Lung (tissue), 16 donors: ENCODE measurements around the gene SELENOM. TPM values are rescaled to one million over a fixed set of nuclear protein-coding genes. Genes with fewer than 3 reads are reported as not detected.

Experiments
- ATAC-seq: fragments of 200-7000 bp; cut with Tn5 transposase; one replicate; pipeline ENCODE4 v1.9.1; 2020; ENCODE audit warnings: moderate number of reproducible peaks; ENCODE audit not compliant: insufficient read depth, low FRiP score
- DNase-seq, 3 donors: peaks; one replicate each; pipeline ENCODE4 v3.0.0-alpha.2; 2013 to 2017
- H3K27ac ChIP-seq, 2 donors: one replicate each; pipeline ENCODE4 v1.5.1; 2013; ENCODE audit warnings: mild to moderate bottlenecking in 2 of 2, moderate library complexity in 2 of 2, control low read depth in 1 of 2, inconsistent platforms in 1 of 2, low read depth in 1 of 2, low read length in 1 of 2
- H3K27me3 ChIP-seq, 3 donors: one replicate each; pipeline ENCODE4 v1.5.1; 2013; ENCODE audit warnings: low read length in 2 of 3; ENCODE audit not compliant: control insufficient read depth in 3 of 3, insufficient read depth in 3 of 3
- H3K36me3 ChIP-seq, 4 donors: one replicate each; pipeline ENCODE4 v1.5.1; 2013; ENCODE audit warnings: low read length in 4 of 4, mild to moderate bottlenecking in 1 of 4, moderate library complexity in 1 of 4; ENCODE audit not compliant: control insufficient read depth in 4 of 4, insufficient read depth in 4 of 4
- H3K4me1 ChIP-seq, 5 donors: one replicate each; pipeline ENCODE4 v1.5.1; 2013; ENCODE audit warnings: low read length in 5 of 5, mild to moderate bottlenecking in 2 of 5, moderate library complexity in 1 of 5; ENCODE audit not compliant: control insufficient read depth in 5 of 5, insufficient read depth in 5 of 5
- H3K4me3 ChIP-seq: one replicate; pipeline ENCODE4 v1.5.1; 2013; ENCODE audit warnings: mild to moderate bottlenecking, control low read depth, moderate library complexity
- H3K9ac ChIP-seq, 2 donors: one replicate each; pipeline ENCODE4 v1.5.1; 2013; ENCODE audit warnings: low read length in 2 of 2, control low read depth in 1 of 2; ENCODE audit not compliant: insufficient read depth in 1 of 2
- H3K9me3 ChIP-seq, 4 donors: one replicate each; pipeline ENCODE4 v1.5.1; 2013; ENCODE audit warnings: low read length in 3 of 4, mild to moderate bottlenecking in 1 of 4, moderate library complexity in 1 of 4; ENCODE audit not compliant: control insufficient read depth in 4 of 4, insufficient read depth in 3 of 4
- WGBS, 2 donors: extraction: QIAGEN DNeasy Blood & Tissue Kit; methylation state at CpG; one replicate each; pipeline ENCODE4 v1.1.7; 2013; 5-methylcytosine and 5-hydroxymethylcytosine counted together
- long read RNA-seq, 5 donors: transcript quantifications; one replicate each; lab custom pipeline, GENCODE V29; 2026
- polyA plus RNA-seq, 2 donors: library from polyadenylated mRNA; stranded (reverse); fragments of 200-250 nt; gene quantifications; one replicate each; pipeline ENCODE4 v1.2.1, GENCODE V29; 2013
- total RNA-seq, 2 donors: library from RNA; depleted of rRNA in 1 of 2; stranded (reverse); fragments of >200 nt in 1 of 2; gene quantifications; one replicate each; pipeline ENCODE4 v1.2.1, GENCODE V29; 2014 to 2021
- TF ChIP-seq, protein P1 (sequence below): IDR thresholded peaks from 2 replicates; pipeline ENCODE4 v1.5.1; 2012; ENCODE audit warnings: mild to moderate bottlenecking; ENCODE audit errors: control extremely low read depth, extremely low read depth
- donor health status: control.
- donor health status: control.
- donor health status: Bipolar disorder and iron deficiency.
- donor health status: healthy.
- donor health status: DM: yes; HTN: yes; CAD: no.

Gene SELENOM, protein sequence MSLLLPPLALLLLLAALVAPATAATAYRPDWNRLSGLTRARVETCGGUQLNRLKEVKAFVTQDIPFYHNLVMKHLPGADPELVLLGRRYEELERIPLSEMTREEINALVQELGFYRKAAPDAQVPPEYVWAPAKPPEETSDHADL
- total RNA-seq: 100 to 1,000 TPM in 1 of 2 donors, 10 to 100 TPM in 1; 26.6 to 156 TPM
- polyA plus RNA-seq: 100 to 1,000 TPM; 138 to 159 TPM
- long read RNA-seq, donor 1, transcript SELENOM-201 (5 exons, 694 nt): major isoform, 21 of 22 reads
- long read RNA-seq, donor 1, partial matches to known transcripts: 0 of 22 reads
- long read RNA-seq, donor 1, other reads (novel, unspliced or antisense): 0 of 22 reads
- long read RNA-seq, donor 2, transcript SELENOM-201 (5 exons, 694 nt): major isoform, 8 of 11 reads
- long read RNA-seq, donor 2, partial matches to known transcripts: 0 of 11 reads
- long read RNA-seq, donor 2, other reads (novel, unspliced or antisense): 0 of 11 reads
- long read RNA-seq, donor 3, transcript SELENOM-201 (5 exons, 694 nt): major isoform, 6 of 6 reads
- long read RNA-seq, donor 3, partial matches to known transcripts: 0 of 6 reads
- long read RNA-seq, donor 3, other reads (novel, unspliced or antisense): 0 of 6 reads
- long read RNA-seq, donor 4, transcript SELENOM-201 (5 exons, 694 nt): major isoform, 7 of 7 reads
- long read RNA-seq, donor 4, partial matches to known transcripts: 0 of 7 reads
- long read RNA-seq, donor 4, other reads (novel, unspliced or antisense): 0 of 7 reads
- long read RNA-seq, donor 5, transcript SELENOM-201 (5 exons, 694 nt): major isoform, 15 of 17 reads
- long read RNA-seq, donor 5, partial matches to known transcripts: 0 of 17 reads
- long read RNA-seq, donor 5, other reads (novel, unspliced or antisense): 0 of 17 reads

DNA sequence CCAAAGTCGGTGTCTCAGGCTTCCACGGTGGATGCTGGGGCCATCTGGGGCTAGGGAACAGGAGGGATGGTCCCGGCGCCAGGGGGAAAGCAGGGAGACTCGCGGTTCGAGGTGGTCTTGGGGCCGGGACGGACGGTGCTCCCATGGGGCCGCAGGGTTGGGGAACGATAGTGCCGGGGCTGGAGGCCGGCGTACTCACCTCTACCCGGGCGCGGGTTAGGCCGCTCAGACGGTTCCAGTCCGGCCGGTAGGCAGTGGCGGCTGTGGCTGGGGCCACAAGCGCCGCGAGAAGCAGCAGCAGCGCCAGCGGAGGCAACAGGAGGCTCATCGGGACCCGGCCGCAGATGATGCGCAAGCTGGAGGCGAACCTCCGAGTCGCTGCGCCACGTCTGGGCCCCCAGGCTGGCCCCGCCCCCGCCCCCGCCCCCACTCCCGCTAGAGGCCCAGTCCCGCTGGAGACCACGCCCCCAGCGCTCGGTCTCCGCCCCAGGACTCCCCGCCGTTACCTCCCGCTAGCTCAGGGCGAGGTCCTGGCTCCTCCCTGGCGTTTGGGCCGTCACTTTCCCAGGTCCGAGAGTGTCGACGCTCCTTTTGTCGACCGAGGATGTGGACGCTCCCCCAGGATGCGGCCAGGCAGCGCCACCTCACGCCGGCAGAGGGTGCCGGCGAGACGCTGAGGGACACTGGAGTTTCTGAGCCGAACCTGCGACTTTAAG is at the start of gene SELENOM:
SELENOM (minus strand) TSS at position 391 of the 716 bp plus-strand sequence; CDS start at position 328, 63 bp downstream.
- ATAC-seq (peak; percentile 97), DNase-seq (peak; percentile 95 to 98 (median 97))
- Histone ChIP-seq H3K27ac (peak within 1 kb of the TSS; percentile 85 to 94), H3K4me3 (peak within 1 kb of the TSS; percentile 69), H3K36me3 (peaks cover 0 to 8% (median 1%) of the 10 kb centered on the region in 4 donors), H3K9me3 (no peaks in the 10 kb centered on the region), H3K4me1 (peaks cover 0 to 11% (median 2%) of the 10 kb centered on the region in 5 donors), H3K9ac (peak within 1 kb of the TSS in 1 of 2 donors; percentile 84), H3K27me3 (no peaks in the 10 kb centered on the region)
- TF ChIP-seq, protein P1, sequence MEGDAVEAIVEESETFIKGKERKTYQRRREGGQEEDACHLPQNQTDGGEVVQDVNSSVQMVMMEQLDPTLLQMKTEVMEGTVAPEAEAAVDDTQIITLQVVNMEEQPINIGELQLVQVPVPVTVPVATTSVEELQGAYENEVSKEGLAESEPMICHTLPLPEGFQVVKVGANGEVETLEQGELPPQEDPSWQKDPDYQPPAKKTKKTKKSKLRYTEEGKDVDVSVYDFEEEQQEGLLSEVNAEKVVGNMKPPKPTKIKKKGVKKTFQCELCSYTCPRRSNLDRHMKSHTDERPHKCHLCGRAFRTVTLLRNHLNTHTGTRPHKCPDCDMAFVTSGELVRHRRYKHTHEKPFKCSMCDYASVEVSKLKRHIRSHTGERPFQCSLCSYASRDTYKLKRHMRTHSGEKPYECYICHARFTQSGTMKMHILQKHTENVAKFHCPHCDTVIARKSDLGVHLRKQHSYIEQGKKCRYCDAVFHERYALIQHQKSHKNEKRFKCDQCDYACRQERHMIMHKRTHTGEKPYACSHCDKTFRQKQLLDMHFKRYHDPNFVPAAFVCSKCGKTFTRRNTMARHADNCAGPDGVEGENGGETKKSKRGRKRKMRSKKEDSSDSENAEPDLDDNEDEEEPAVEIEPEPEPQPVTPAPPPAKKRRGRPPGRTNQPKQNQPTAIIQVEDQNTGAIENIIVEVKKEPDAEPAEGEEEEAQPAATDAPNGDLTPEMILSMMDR: peak; percentile 76
- WGBS, 2 donors: 5 to 7% methylated on average over 31 to 67 of the region's 67 CpGs

DNA sequence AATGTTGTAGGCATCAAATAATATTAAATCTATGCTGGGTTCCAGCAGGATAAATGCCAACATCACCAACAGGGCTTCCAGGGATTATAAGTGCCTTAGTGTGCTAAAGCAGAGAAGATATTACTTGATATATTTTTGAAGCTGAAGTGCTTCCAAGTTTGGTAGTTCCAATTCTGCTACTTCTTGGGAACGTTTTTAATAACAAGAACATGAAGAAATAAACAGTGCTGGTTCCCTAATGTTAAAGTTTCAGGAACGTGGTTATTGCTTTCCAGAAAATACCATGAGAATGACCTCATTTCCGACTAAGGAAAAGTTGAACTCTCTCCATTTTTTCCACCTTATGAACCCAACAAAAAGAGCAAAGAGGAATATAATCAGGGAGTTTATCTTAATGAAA is 48.1 kb upstream of the SELENOM start:
- DNase-seq (peak in 2 of 3 donors; percentile 38 to 45), ATAC-seq (no peak)
- no peaks in the 10 kb centered on the region for H3K36me3 ChIP-seq
- no peaks in the 10 kb centered on the region for H3K9me3 ChIP-seq
- H3K9ac ChIP-seq: peak overlapping the region in 1 of 2 donors; percentile 42
- H3K4me3 ChIP-seq: no peak overlapping the region
- 32 to 44% methylated on average over 3 of the region's 3 CpGs for WGBS, 2 donors
- TF ChIP-seq, protein P1: no peak
- H3K27me3 ChIP-seq: peaks cover 0 to 4% (median 0%) of the 10 kb centered on the region in 3 donors
- no peak overlapping the region for H3K27ac ChIP-seq
- peaks cover 0 to 10% (median 2%) of the 10 kb centered on the region in 5 donors for H3K4me1 ChIP-seq

DNA sequence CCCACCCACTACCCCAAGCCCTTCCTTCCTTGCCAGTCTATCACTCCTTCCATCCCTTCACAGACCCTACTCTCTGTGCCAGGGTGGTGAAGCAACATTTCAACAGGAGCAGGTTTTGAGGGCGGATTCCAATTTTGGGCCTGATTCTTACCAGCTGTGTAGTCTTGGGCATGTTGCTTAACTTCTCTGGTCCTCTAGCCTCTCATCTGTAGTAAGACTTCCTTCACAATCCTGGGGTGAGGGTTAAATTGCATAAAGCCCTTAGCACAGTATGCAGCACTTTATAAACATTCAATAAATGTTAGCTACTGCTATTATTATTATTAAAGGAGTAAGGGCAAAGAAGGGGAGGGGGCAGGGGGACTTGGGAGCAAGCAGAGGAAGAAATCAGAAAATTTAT is 47.6 kb upstream of the SELENOM start:
- DNase-seq (no peak), ATAC-seq (no peak)
- Histone ChIP-seq H3K4me3 (no peak overlapping the region), H3K27ac (peak overlapping the region in 1 of 2 donors; percentile 14), H3K9ac (peak overlapping the region in 1 of 2 donors; percentile 42), H3K27me3 (peaks cover 0 to 4% (median 0%) of the 10 kb centered on the region in 3 donors), H3K36me3 (no peaks in the 10 kb centered on the region), H3K4me1 (peaks cover 0 to 9% (median 2%) of the 10 kb centered on the region in 5 donors), H3K9me3 (no peaks in the 10 kb centered on the region)
- TF ChIP-seq, protein P1: no peak
- 88 to 95% methylated on average over 1 of the region's 1 CpG for WGBS, 2 donors
